Bronchial epithelial cell (primary cell): ENCODE measurements around the gene TSPOAP1. TPM values are rescaled to one million over a fixed set of nuclear protein-coding genes. Genes with fewer than 3 reads are reported as not detected.

Source experiments
- DNase-seq: peaks from one replicate; pipeline ENCODE4 v3.0.0-alpha.2; 2010; ENCODE audit warnings: low read depth
- FAIRE-seq: peaks from 2 replicates; lab custom pipeline; 2011; peaks lifted over from hg19 to GRCh38; lab: Jason Lieb, UNC
- H3K27me3 ChIP-seq: 2 replicates; pipeline ENCODE4 v1.5.1; 2011; ENCODE audit warnings: low read length; ENCODE audit not compliant: control insufficient read depth, insufficient read depth
- H3K36me3 ChIP-seq: 2 replicates; pipeline ENCODE4 v1.5.1; 2011; ENCODE audit warnings: low read length; ENCODE audit not compliant: control insufficient read depth, insufficient read depth
- H3K4me3 ChIP-seq: 2 replicates; pipeline ENCODE4 v1.5.1; 2011; ENCODE audit warnings: mild to moderate bottlenecking, low read depth, low read length, control low read depth
- CTCF ChIP-seq: IDR thresholded peaks from 2 replicates; pipeline ENCODE4 v1.5.1; 2011; ENCODE audit warnings: mild to moderate bottlenecking, moderate library complexity, low read length, control low read depth, inconsistent platforms; ENCODE audit not compliant: insufficient read depth, severe bottlenecking
- total RNA-seq: library from RNA; depleted of rRNA; stranded (reverse); fragments of >200 nt; gene quantifications from 2 replicates; pipeline ENCODE4 v1.2.1, GENCODE V29; 2014

The TSPOAP1 gene
- total RNA-seq, 1 donor from 2014 or later = 0.53 TPM

- no peak for DNase-seq
- Histone ChIP-seq H3K36me3 (peaks cover 7% of the 10 kb centered on the region), H3K27me3 (no peaks in the 10 kb centered on the region), H3K4me3 (no peak overlapping the region)
- no peak for TF ChIP-seq CTCF
- no peak for FAIRE-seq
Observed at GRCh38 chr17:58375256-58375655, 46.7 kb upstream of the TSPOAP1 start.

GRCh38 chr17:58373923-58374322, 45.3 kb upstream of the TSPOAP1 start:
- H3K4me3 ChIP-seq = no peak overlapping the region
- DNase-seq (no peak), FAIRE-seq (no peak)
- TF ChIP-seq CTCF = no peak
- H3K36me3 ChIP-seq = peaks cover 7% of the 10 kb centered on the region
- no peaks in the 10 kb centered on the region for H3K27me3 ChIP-seq

- no peaks in the 10 kb centered on the region for H3K27me3 ChIP-seq
- DNase-seq (no peak), FAIRE-seq (no peak)
- H3K36me3 ChIP-seq = peaks cover 7% of the 10 kb centered on the region
- no peak for TF ChIP-seq CTCF
- no peak overlapping the region for H3K4me3 ChIP-seq
Observed at GRCh38 chr17:58373003-58373402, 44.4 kb upstream of the TSPOAP1 start.

- TF ChIP-seq CTCF = no peak
- H3K4me3 ChIP-seq = no peak overlapping the region
- no peak for FAIRE-seq
- H3K27me3 ChIP-seq = no peaks in the 10 kb centered on the region
- no peak for DNase-seq
- peaks cover 7% of the 10 kb centered on the region for H3K36me3 ChIP-seq
Observed at GRCh38 chr17:58371300-58371950, 42.8 kb upstream of the TSPOAP1 start.

- FAIRE-seq (no peak), DNase-seq (no peak)
- H3K36me3 ChIP-seq = peaks cover 7% of the 10 kb centered on the region
- no peak overlapping the region for H3K4me3 ChIP-seq
- TF ChIP-seq CTCF = no peak
- H3K27me3 ChIP-seq = no peaks in the 10 kb centered on the region
Observed at GRCh38 chr17:58370716-58371115, 42.1 kb upstream of the TSPOAP1 start.

GRCh38 chr17:58370309-58370708, 41.7 kb upstream of the TSPOAP1 start:
- DNase-seq = no peak
- TF ChIP-seq CTCF = no peak
- Histone ChIP-seq H3K36me3 (peaks cover 7% of the 10 kb centered on the region), H3K4me3 (no peak overlapping the region), H3K27me3 (no peaks in the 10 kb centered on the region)
- FAIRE-seq = no peak
